Peyer's patch (tissue), 4 donors: ENCODE results near the gene ECE2. TPM values are rescaled to one million over a fixed set of nuclear protein-coding genes. Genes with fewer than 3 reads are reported as not detected.
"Not testable (repeated sequence)": the region's sequence is repeated elsewhere in the genome, so short reads cannot be mapped to it uniquely, and the experiment has no call there.

Source experiments
- DNase-seq, 3 donors: peaks; one replicate each; pipeline ENCODE4 v3.0.0-alpha.2; 2017 to 2019
- H3K27ac ChIP-seq, 4 donors: fragments of 200-600 bp; sonication (generic); one replicate each; pipeline ENCODE4 v1.5.1; 2016 to 2019
- H3K27me3 ChIP-seq, 2 donors: fragments of 200-600 bp; sonication (generic); one replicate each; pipeline ENCODE4 v1.5.1; 2019
- H3K36me3 ChIP-seq, 3 donors: fragments of 200-600 bp; sonication (generic); one replicate each; pipeline ENCODE4 v1.5.1; 2016 to 2019
- H3K4me1 ChIP-seq, 4 donors: fragments of 200-600 bp; sonication (generic); one replicate each; pipeline ENCODE4 v1.5.1; 2016 to 2019
- H3K4me3 ChIP-seq, 4 donors: fragments of 200-600 bp; sonication (generic); 1 replicate in 3 of 4; 2 replicates in 1 of 4; pipeline ENCODE4 v1.5.1; 2016 to 2019; ENCODE audit warnings: mild to moderate bottlenecking in 1 of 4
- H3K9me3 ChIP-seq, 4 donors: fragments of 200-600 bp; sonication (generic); one replicate each; pipeline ENCODE4 v1.5.1; 2016 to 2019; ENCODE audit warnings: mild to moderate bottlenecking in 1 of 4
- POLR2A ChIP-seq, 2 donors: fragments of 450-650 bp; IDR thresholded peaks; one replicate each; pipeline ENCODE4 v1.5.1; 2017; ENCODE audit warnings: antibody characterized with exemption in 2 of 2, mild to moderate bottlenecking in 2 of 2, moderate library complexity in 2 of 2
- small RNA-seq, 2 donors: library from RNA; depleted of rRNA; stranded (forward); fragments of <200 nt; gene quantifications; one replicate each; pipeline ENCODE3, GENCODE V24; 2016
- total RNA-seq, 4 donors: library from RNA; depleted of rRNA; stranded (reverse); fragments of >200 nt; gene quantifications; one replicate each; pipeline ENCODE4 v1.1.0, GENCODE V29; 2016
- TF ChIP-seq, protein P1 (sequence below), 6 experiments: fragments of 450-650 bp in 4 of 6; fragments of 200-600 bp in 2 of 6; sonication (generic) in 1 of 6; IDR thresholded peaks; one replicate each; pipeline ENCODE4 v1.5.1; 2017 to 2019; ENCODE audit warnings: antibody characterized with exemption in 6 of 6, mild to moderate bottlenecking in 3 of 6, moderate library complexity in 1 of 6

The ECE2 gene
- total RNA-seq, 4 donors from 2014 or later = not detected

DNA sequence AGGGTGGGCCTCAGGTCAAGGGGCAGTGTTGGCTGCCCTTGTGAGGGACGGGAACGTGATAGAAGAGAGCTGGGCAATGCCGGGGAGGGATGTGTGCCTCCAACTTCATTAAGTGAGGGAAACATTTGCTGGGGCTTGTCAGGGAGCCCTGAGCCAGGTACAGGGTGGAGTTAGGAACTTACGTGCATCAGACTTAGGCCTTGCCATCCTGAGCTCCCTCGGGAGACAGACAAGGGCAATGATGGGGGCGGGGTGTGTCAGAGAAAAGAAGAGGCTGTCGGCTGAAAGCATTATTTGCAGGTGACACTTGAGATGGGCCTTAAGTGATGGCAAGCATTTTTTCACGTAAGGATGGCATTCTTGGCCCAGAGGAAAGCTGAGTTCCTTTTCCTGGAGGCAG lies 63.2 kb downstream of the ECE2 start:
- Histone ChIP-seq H3K4me1 (peaks cover 0 to 24% (median 3%) of the 10 kb centered on the region in 4 donors), H3K27ac (peak overlapping the region in 3 of 4 donors; percentile 49 to 98 (median 92)), H3K36me3 (peaks cover 0 to 38% (median 0%) of the 10 kb centered on the region in 3 donors), H3K4me3 (peak overlapping the region in 1 of 4 donors; percentile 92), H3K9me3 (no peaks in the 10 kb centered on the region), H3K27me3 (no peaks in the 10 kb centered on the region)
- TF ChIP-seq POLR2A (IDR thresholded peaks at IDR 0.05) = no peak
- TF ChIP-seq, protein P1, sequence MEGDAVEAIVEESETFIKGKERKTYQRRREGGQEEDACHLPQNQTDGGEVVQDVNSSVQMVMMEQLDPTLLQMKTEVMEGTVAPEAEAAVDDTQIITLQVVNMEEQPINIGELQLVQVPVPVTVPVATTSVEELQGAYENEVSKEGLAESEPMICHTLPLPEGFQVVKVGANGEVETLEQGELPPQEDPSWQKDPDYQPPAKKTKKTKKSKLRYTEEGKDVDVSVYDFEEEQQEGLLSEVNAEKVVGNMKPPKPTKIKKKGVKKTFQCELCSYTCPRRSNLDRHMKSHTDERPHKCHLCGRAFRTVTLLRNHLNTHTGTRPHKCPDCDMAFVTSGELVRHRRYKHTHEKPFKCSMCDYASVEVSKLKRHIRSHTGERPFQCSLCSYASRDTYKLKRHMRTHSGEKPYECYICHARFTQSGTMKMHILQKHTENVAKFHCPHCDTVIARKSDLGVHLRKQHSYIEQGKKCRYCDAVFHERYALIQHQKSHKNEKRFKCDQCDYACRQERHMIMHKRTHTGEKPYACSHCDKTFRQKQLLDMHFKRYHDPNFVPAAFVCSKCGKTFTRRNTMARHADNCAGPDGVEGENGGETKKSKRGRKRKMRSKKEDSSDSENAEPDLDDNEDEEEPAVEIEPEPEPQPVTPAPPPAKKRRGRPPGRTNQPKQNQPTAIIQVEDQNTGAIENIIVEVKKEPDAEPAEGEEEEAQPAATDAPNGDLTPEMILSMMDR (IDR thresholded peaks at IDR 0.05) = no peak
- no peak for DNase-seq

DNA sequence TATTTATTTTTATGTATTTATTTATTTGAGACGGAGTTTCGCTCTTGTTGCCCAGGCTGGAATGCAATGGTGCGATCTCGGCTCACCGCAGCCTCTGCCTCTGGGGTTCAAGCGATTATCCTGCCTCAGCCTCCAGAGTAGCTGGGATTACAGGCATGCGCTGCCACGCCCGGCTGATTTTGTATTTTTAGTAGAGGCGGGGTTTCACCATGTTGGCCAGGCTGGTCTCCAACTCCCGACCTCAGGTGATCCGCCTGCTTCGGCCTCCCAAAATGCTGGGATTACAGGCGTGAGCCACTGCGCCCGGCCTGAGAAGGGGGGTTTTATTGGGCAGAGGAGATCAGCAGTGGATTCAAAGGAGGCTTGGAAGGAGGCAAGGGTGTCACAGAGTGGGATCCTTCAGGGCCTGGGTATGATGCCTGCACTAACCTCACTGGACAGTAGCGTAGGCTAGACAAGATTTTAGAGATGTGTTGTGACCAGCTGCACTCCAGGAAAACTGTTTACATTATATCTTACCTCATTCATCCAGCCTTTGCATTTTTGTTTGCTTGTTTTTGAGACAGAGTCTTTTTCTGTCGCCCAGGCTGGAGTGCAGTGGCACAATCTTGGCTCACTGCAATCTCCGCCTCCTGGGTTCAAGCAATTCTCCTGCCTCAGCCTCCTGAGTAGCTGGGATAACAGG lies 63.8 kb downstream of the ECE2 start:
- H3K4me1 ChIP-seq = peaks cover 0 to 24% (median 3%) of the 10 kb centered on the region in 4 donors
- not testable (repeated sequence) for H3K9me3 ChIP-seq

DNA sequence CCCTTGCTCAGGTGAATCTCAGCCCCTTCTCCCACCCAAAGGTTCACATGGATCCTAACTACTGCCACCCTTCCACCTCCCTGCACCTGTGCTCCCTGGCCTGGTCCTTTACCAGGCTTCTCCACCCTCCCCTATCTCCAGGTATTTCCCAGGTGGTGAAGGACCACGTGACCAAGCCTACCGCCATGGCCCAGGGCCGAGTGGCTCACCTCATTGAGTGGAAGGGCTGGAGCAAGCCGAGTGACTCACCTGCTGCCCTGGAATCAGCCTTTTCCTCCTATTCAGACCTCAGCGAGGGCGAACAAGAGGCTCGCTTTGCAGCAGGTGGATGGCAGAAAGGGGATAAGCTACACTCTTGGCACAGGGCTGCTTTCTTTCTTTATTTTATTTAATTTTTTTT lies 66.1 kb downstream of the ECE2 start:
- Histone ChIP-seq H3K36me3 (peaks cover 0 to 35% (median 0%) of the 10 kb centered on the region in 3 donors), H3K27me3 (no peaks in the 10 kb centered on the region), H3K4me1 (peaks cover 0 to 21% (median 1%) of the 10 kb centered on the region in 4 donors), H3K9me3 (no peaks in the 10 kb centered on the region), H3K4me3 (no peak overlapping the region), H3K27ac (peak overlapping the region in 1 of 4 donors; percentile 12)
- peak in 2 of 3 donors; percentile 70 to 80 for DNase-seq
- no peak for TF ChIP-seq POLR2A (IDR thresholded peaks at IDR 0.05)

More for the DNA sequence above, 63.8 kb downstream of the ECE2 start:
- not testable (repeated sequence) for H3K27ac ChIP-seq, H3K4me3 ChIP-seq, H3K27me3 ChIP-seq, DNase-seq
- peaks cover 0 to 36% (median 0%) of the 10 kb centered on the region in 3 donors for H3K36me3 ChIP-seq

Small RNAs within 50 kb of the gene (small RNA-seq; reads per million reads assigned to genes)
- gene MIR1224 = 1.1 to 1.3 reads per million in 2 donors
- 973 to 975 reads per million in 2 donors for gene SNORD66

Other genes starting within 250 kb of the ECE2 start
- gene HTR3D, start 244.3 kb upstream of the ECE2 start, total RNA-seq = not detected
- gene HTR3C, start 223.0 kb upstream of the ECE2 start, total RNA-seq = not detected
- 1 to 10 TPM in 1 of 4 donors, not detected in 3; 1.2 TPM for gene HTR3E, start 179.0 kb upstream of the ECE2 start, total RNA-seq
- 10 to 100 TPM; 24.7 to 67.7 (median 41.6) TPM for gene EIF2B5, start 140.7 kb upstream of the ECE2 start, total RNA-seq
- 10 to 100 TPM; 65.3 to 90.6 (median 76.7) TPM for gene DVL3, start 120.6 kb upstream of the ECE2 start, total RNA-seq
- gene AP2M1, start 101.2 kb upstream of the ECE2 start, total RNA-seq = 100 to 1,000 TPM; 150 to 200 (median 195) TPM
- gene ABCF3, start 89.8 kb upstream of the ECE2 start, total RNA-seq = 100 to 1,000 TPM in 3 of 4 donors, 10 to 100 TPM in 1; 94.7 to 136 (median 125) TPM
- gene VWA5B2, start 46.4 kb upstream of the ECE2 start, total RNA-seq = 1 to 10 TPM in 3 of 4 donors, under 1 TPM in 1; 0.83 to 9.1 (median 6.9) TPM
- 10 to 100 TPM; 19.0 to 63.6 (median 56.8) TPM for gene ALG3, start 27.1 kb upstream of the ECE2 start, total RNA-seq
- gene EEF1AKMT4, start 26.4 kb upstream of the ECE2 start, total RNA-seq = 1 to 10 TPM; 1.7 to 9.8 (median 5.7) TPM
- not detected for gene CAMK2N2, start 14.5 kb upstream of the ECE2 start, total RNA-seq
- gene PSMD2, start 23.2 kb downstream of the ECE2 start, total RNA-seq = 100 to 1,000 TPM; 140 to 198 (median 155) TPM
- 100 to 1,000 TPM; 209 to 295 (median 244) TPM for gene EIF4G1, start 38.6 kb downstream of the ECE2 start, total RNA-seq
- 10 to 100 TPM in 3 of 4 donors, 1 to 10 TPM in 1; 5.8 to 47.9 (median 19.6) TPM for gene FAM131A, start 61.6 kb downstream of the ECE2 start, total RNA-seq
- gene CLCN2, start 85.6 kb downstream of the ECE2 start, total RNA-seq = 10 to 100 TPM; 11.6 to 87.8 (median 63.8) TPM
- gene POLR2H, start 85.7 kb downstream of the ECE2 start, total RNA-seq = 100 to 1,000 TPM in 3 of 4 donors, 10 to 100 TPM in 1; 90.8 to 307 (median 239) TPM
- 1 to 10 TPM in 1 of 4 donors, under 1 TPM in 1, not detected in 2; 0.54 to 2.5 TPM for gene THPO, start 102.2 kb downstream of the ECE2 start, total RNA-seq
- 10 to 100 TPM in 1 of 4 donors, 1 to 10 TPM in 2, under 1 TPM in 1; 0.53 to 17.3 (median 4.4) TPM for gene CHRD, start 104.0 kb downstream of the ECE2 start, total RNA-seq